Suprapubic skin (tissue), 4 donors: ENCODE results near the gene CLEC18A.

Experiments used
- EP300 ChIP-seq: sonication (generic); formaldehyde crosslinking; IDR thresholded peaks from one replicate; pipeline ENCODE4 v1.6.1; 2017; ENCODE audit warnings: antibody characterized with exemption
- POLR2AphosphoS5 ChIP-seq, 3 donors: sonication (generic); formaldehyde crosslinking; IDR thresholded peaks; one replicate each; pipeline ENCODE4 v1.6.1; 2017; ENCODE audit warnings: antibody characterized with exemption in 3 of 3
- TF ChIP-seq, protein P1 (sequence below), 2 donors: fragments of 200-600 bp in 1 of 2; fragments of 450-650 bp in 1 of 2; sonication (generic) in 1 of 2; IDR thresholded peaks; one replicate each; pipeline ENCODE4 v1.5.1; 2016 to 2019; ENCODE audit warnings: antibody characterized with exemption in 2 of 2, mild to moderate bottlenecking in 1 of 2, moderate library complexity in 1 of 2

DNA sequence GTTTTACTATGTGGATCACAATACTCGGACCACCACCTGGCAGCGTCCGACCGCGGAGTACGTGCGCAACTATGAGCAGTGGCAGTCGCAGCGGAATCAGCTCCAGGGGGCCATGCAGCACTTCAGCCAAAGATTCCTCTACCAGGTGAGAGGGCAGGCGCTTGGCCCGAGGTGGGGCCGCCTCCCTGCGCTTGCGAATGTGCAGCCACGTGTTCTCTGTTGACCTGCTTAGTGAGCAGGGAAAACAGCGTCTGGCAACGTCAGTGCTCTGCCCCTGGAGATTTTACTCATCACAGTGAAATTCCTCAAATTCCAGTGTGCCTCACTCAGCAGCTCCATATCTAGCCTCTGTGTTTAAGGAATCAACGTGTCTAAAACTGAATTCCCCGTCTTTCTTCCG is 33.4 kb upstream of the CLEC18A start:
- TF ChIP-seq, protein P1, sequence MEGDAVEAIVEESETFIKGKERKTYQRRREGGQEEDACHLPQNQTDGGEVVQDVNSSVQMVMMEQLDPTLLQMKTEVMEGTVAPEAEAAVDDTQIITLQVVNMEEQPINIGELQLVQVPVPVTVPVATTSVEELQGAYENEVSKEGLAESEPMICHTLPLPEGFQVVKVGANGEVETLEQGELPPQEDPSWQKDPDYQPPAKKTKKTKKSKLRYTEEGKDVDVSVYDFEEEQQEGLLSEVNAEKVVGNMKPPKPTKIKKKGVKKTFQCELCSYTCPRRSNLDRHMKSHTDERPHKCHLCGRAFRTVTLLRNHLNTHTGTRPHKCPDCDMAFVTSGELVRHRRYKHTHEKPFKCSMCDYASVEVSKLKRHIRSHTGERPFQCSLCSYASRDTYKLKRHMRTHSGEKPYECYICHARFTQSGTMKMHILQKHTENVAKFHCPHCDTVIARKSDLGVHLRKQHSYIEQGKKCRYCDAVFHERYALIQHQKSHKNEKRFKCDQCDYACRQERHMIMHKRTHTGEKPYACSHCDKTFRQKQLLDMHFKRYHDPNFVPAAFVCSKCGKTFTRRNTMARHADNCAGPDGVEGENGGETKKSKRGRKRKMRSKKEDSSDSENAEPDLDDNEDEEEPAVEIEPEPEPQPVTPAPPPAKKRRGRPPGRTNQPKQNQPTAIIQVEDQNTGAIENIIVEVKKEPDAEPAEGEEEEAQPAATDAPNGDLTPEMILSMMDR (IDR thresholded peaks at IDR 0.05) = no peak
- TF ChIP-seq EP300 (no peak), POLR2AphosphoS5 (IDR thresholded peaks at IDR 0.05) (no peak)
